GM18508 (cell line): ENCODE data around the gene KAZN.

Experiments used
- ATAC-seq: cut with Tn5 transposase; IDR thresholded peaks from one replicate; pipeline ENCODE4 v1.9.1; 2021; ENCODE audit warnings: moderate number of reproducible peaks; ENCODE audit not compliant: insufficient read depth, unreplicated experiment

Gene KAZN

DNA sequence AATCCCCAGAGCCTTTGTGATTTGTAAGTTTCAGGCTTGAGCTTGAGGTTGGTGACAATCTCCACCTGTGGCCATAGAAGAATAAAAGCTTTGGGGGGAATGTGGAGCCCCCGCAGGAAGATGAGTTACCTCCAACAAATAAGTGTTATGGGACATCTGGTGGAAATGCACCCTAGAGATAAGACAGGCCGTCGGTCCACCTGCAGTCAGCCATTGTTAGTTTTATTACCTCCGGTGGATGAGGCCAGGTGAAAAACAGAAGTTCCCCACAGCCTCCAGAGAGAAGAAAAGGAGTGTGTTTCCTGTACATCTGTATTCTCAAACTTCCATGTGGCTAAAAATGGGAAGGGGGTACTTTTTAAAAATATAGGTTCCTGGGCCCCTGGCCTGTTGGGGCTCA, 137.4 kb downstream of the KAZN start:
- no peak for ATAC-seq

DNA sequence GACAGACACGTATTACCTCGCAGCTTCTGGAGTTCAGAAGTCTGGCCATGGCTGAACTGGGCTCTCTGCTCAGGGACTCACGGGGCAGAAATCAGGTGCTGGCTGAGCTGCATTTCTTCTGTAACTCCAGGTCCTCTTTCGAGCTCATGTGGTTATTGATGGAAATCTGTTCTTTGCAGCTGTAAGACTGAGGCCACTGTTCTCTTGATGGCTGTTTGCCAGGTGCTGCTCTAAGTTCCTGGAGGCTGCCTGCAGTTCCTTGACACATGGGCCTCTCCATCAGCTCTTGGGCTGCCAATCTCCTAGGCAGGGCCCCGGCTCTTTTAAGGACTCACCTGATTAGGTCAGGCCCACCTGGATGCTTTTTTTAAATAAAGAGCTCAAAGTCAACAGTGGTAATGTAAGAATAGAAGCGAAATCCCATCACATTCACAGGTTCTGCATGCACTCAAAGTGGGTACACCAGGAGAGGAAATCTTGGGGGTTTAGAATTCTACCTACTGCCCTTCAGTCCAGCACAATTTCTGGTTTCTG, 139.1 kb downstream of the KAZN start:
- ATAC-seq: no peak

DNA sequence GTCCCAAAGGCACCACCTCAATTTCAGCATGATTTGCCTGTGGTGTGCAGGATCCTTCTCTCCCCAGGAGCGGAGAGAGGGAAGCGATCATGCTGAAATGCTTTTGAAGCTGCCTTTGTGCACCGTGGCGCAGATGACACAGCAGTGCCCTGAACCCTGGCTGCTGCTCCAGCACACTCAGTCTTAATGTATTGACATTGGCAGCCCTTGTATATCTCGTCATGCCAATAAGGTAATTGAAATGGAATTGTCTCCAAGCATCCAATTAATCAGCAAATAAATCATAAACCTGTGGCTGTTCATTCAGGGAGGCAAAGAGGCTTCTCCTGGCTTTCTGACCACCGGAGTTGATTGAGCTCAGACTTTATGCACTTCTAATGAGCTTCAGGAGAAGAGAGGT, 139.8 kb downstream of the KAZN start:
- ATAC-seq: no peak

DNA sequence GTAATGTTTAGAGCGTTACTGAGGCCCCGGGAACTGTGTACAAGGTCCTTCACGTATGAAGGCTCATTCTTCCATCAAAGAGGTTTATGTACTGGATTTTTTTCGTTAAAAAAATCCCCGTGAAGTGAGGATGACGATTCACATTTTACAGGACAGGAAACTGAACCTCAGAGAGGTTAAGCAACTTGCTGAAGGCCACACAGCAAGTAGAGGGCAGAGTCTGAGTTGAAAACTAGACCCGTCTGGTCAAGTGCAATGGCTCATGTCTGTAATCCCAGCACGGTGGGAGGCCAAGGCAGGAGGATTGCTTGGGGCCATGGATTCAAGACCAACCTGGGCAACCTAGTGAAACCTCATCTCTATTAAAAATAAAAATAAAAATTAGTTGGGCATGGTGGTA, 140.2 kb downstream of the KAZN start:
- ATAC-seq: no peak

DNA sequence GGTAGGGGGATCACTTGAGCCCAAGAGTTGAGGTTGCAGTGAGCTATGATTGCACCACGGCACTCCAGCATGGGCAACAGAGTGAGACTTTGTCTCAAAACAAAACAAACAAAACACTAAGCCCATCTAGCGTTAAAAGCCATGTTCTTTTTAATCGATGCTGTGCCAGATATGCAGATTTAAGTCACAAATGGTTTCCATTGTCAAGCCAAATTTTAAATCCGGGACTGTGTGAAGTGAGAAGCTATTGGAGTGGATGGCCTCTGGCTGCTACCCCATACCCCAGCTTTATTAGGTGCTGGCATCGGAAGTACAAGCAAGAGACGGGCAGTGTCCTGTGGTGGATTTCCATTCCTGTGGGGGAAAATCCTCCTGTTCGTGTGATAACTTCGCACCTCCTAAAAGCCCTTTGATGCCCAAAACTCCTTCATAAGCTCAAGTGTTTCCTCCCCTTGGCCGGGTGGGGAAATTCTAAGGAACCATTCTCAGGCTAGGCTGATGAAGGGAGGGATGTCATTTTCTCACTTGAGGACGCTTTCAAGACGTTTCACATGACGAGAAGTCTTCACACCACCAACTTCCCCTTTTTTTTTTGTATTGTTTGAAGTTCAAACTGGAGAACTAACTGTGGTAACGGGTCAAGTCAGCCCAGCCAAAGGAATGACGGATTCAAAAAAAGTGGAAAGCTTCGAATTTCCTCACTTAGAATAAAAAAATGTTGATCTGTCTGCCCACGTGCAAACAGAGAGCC, 140.8 kb downstream of the KAZN start:
- no peak for ATAC-seq

DNA sequence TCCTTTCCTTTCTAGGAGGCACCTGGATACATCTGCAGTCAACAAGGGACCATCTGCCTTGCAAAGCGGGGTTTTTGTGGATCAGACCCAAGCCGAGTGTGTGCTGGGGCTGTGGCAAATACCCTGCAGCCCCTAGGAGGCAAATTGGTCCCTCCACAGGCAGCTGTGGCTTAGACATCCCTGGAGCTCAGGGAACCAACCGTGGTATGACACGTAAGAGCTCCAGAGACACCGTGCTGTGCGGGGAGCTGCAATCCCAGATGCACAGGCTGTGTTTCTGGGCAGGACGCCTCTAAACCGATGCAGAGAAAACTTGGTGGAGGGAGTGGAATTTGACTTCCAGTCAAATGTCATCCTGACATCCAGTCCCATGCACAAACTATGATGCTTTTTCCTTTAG, 141.5 kb downstream of the KAZN start:
- no peak for ATAC-seq

DNA sequence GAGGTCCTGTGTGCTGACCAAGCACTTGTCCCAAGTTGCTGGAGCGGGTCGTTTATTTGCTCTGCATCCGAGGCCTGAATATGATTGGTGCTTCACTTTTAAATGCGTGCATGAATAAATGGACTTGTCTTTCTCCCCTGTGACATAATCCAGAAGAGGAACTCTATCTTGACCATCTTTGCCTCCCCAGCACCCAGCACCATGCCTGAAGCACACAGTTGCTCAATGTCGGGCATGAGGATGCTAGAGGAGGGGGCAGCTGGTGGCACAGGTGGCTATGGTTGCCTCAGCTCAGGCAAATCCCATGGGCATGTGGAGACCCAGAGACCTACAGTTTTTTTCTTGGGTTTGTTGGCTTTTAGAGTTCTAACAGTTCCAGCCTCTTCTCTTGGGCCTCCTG, 142.6 kb downstream of the KAZN start:
- ATAC-seq: no peak

DNA sequence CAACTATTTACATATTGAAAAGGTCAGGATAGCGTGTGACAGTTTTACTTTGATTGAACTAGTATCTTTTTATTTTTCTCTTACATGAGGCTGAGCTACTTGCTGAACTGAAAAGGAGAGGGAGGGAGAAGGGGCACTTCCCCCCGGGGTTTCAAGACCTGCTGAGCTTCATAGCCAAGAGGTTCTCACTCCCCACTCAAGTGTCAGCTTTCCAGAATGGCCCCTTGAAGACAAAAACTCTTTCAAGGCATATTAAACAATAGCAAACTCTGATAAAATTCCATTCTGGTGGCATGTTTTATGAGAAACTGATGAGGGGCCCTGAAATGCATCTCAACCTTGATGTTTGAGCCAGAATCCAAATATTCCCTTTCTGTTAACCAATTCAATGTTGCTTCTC, 143.0 kb downstream of the KAZN start:
- no peak for ATAC-seq

DNA sequence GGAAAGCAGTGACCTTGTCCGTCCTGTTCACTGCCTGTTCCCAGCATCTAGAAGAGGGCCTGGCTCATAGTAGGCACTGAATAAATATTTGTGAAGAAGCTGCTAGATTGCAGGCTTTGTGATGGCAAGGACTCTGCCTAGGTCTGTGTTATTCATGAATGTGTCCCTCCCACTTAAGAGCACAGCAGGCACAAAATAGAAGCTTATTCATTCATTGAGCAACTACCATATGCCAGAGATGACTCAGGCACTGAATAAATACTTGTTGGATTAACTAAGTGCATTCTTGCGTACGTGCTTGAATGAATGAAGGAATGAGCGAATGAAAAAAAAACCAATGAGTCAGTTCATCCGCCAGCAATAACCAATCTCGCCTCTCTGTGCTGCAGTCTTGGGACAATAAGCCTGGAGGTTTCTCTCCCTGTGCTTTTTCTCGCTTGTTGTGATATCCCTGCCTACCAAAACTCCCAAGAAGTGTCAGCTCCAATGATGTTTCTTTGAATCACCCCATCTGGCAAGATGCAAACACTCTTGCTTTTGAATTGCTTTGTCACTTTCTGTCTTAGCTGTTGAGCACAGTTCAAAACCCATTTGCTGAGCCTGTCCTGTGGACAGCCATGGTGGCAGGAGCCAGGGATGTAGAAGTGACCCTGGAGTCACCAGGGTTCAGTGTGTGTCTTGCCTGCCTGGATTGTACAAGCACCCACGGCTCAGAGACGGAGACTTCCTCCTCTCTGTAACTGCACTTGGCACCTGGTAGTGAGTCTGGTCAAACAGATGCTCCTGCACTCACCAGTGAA, 143.9 kb downstream of the KAZN start:
- ATAC-seq: no peak

DNA sequence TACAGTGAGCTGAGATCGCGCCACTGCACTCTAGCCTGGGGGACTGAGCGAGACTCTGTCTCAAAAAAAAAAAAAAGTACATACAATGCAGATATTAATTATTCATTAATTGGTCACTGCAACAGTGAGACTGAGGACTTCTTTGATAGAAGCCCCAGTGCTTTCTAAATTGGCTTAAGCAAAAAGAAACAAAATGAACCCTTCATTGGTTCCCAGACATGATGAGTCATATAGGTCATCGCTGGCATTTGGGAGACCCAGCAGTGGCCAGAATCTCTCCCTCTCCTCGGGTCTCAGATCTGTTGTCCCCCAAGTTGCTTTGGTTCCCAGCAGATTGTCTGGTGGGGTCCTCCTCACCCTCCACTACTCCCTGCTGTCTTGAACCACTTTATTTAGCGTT, 144.9 kb downstream of the KAZN start:
- ATAC-seq: no peak

DNA sequence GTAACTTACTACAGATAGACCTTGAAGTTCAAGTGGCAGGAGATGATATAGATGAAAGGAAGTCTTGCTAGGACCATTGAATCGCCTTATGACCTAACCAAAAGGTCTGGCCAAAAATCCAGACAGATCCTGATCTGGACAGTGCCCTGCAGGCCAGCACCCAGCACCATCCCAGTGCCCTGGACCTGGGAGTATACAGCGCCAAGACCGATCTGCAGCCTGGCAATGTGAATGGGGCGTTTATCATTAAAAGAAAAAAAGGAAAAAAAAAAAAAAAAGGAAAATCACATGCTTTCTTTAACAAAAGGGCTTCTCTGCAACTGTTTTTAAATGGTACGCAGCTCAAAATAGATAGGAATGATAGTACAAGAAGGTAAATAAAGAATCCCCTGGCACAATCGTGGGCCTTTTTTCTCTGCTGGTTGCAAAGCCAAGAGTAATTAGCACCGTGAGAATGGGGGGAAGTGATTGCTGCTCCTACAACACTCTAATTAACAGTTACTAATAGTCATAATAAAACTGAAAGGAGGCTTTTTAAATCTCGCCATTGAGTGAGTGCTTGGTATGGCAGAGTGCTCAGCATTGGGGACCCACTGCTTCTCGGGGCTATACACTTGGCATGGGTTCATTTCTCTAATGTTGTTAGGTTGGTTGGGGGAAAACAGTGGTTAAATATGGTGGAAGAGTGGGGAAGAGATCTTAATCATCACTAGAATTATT, 146.7 kb downstream of the KAZN start:
- ATAC-seq: no peak

DNA sequence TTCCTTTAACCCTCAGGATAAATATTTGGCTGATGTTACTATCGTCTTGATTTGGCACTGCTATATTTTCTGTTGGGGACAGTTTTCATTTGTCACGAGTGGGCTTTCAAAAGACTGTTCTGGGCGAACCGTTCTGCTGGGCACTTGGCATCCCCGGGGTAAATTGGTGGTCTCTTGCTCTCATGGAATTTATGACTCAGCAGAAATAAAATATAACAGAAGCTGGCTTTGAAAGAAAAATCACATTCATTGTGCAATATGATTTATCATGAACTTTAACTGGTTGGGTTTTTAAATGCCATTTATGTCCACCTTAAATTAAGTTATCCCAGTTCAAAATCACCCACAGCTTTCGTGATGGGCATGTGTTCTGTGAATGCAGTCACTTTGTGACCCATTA, 147.3 kb downstream of the KAZN start:
- no peak for ATAC-seq

DNA sequence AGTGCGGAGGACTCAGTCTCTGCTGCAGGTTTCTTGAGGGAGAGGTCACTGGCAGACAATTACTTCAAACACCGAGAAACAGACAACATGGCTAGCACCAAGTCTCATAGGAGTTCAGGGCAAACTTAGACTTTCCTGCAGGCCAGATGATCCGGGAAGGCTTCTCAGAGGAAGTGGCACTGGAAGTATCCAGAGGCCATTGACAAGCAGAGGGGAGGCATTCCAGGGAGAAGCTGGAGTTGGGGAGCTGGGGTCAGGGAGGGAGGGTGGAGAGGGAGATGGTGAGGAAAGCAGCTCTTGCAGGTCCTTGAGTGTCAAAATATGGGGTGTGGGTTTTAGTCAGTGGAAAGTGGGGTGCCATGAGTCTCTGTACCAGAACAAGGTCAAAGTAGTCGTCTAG, 147.9 kb downstream of the KAZN start:
- no peak for ATAC-seq

DNA sequence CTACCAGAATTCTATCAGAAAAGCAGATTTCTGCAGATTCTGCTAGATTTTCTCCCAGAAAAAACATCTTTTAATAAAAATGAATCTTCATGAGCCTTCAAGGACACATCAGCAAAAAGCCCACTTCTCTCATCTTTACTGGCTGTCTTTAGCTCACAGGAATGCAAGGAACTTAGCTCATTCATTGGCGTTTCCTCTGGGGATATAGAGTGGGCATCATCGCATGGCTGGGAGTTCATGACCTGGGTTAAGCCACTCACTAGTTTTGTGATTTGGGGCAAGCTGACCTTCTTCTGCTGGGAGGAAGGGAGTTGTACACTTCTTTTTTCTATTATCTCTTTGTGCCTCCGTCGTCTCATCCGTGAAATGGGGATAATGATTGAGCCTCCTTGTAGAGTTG, 149.7 kb downstream of the KAZN start:
- no peak for ATAC-seq

DNA sequence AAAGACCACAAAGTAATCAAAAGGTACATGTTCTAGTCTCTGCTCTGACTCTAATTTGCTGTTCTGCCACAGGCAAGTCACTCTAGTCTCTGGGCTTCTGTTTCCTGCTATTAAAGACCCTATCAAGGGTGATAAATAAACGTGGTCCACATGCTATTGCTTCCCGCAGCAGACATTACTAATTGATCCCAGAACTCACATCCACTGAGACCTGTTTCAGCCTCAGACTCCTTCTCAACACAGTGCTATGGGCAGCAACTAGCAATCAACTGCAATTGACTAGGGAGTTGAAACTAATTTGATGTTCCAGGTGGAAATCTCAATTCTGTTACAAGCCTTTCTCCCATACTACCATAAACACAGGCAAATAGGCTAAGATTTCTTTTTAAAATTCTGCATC, 150.5 kb downstream of the KAZN start:
- no peak for ATAC-seq

DNA sequence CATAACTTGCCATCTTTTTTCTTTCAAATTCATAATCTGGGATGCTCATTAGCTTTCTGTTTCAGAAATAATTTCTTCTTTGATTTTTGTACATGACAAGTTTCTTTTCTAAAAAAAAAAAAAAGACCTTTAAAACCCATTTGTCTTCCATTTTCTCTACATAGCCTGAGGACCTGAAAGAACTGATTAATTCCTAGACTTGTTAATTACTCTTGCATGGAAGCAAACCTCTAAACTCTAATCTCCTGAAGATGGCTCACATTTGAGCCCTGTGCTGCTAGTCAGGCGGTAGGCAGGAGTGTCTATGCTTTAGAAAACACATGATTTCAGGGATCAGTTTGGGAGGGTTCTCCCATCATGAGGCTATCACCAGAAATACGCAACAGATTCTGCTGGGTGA, 152.0 kb downstream of the KAZN start:
- ATAC-seq: no peak

DNA sequence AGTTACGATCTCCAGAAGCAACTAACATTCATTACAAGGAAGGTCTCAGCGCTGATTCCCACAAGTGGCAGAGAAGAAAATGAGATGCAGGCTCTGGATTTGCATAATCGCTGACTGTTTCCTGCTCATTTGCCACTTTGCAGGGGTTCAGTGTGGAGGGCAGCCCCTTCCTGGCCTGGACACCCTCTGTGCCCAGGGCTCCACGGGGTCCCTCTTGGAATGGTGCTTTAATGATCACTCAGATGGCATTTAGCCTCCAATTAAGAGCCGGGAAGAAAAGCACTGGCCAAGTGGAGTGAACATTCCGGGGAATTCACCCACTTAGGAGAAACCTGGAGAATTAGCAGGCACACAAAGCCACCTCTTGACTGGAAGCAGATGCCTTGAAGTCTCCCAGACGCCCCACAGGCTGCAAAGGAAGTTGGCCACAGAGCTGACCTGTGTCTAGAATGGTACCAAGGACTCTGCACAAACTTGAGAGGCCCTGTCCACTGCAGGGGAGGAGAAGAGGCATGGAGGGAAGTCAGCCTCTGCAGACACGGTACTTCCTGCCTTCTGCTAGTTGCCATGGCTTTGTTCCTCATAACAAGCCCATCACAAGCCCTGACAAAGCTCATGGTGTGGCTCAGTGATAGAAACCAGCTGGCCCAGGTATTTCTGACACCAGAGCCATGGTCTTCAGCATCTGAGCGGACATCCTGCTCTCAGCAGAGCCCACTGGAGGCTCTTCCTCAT, 157.2 kb downstream of the KAZN start:
- ATAC-seq: no peak

DNA sequence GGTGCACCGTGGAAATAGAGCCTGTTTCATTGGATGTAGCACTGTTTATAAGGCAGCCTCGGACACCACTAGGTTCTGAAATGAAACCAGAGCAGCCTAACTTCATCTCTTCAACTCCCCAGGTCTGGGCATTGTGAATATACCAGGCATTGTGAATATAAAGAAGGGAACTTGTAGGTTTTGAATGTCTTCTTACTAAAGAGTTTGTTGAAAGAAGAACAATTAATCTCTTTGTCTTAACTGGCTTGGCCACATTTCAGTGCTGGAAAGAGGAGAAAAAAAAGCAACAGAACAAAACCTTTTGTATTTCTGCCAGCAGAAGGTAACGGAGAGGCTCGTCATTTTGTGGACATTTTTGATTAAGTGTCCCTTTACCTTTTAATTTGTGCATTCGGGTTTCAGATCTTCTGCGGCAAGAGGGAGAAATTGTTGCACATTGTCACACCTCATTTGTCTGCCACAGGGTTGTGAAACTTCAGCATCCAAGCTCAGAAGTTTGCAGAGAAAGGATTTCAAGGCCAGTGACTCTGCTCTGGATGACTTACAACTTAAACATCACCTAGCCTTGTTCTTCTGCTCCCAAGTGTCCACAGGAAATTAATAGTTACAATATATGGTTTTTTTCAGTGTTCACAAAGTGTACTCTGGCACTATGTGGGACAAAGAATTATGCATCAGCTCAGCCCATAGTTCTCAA, 158.3 kb downstream of the KAZN start:
- no peak for ATAC-seq

DNA sequence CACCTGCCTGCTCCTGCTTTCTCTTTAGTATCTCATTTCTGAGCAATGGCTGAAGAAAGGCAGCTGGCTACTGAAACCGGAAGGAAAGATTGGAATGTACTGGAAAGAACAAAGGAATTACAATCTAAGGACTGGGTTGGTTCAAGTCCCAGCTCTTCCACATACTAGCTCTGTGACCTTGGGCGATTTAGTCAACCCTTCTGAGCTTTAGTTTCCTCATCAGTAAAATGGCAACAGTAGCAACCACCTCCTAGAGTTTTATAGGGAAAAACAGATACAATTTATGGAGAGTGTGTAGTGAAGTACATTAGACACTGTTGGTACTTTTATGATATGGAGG, 158.8 kb downstream of the KAZN start:
- no peak for ATAC-seq
